Pons (tissue), 1 donor: ENCODE data around the gene RPS24.

Experiments
- DNase-seq: peaks from one replicate; pipeline ENCODE4 v3.0.0-alpha.2; 2016; ENCODE audit warnings: low spot score

Gene RPS24

GRCh38 chr10:78028438-78029268 lies 5.0 kb upstream of the RPS24 start:
- DNase-seq, result no peak

DNA sequence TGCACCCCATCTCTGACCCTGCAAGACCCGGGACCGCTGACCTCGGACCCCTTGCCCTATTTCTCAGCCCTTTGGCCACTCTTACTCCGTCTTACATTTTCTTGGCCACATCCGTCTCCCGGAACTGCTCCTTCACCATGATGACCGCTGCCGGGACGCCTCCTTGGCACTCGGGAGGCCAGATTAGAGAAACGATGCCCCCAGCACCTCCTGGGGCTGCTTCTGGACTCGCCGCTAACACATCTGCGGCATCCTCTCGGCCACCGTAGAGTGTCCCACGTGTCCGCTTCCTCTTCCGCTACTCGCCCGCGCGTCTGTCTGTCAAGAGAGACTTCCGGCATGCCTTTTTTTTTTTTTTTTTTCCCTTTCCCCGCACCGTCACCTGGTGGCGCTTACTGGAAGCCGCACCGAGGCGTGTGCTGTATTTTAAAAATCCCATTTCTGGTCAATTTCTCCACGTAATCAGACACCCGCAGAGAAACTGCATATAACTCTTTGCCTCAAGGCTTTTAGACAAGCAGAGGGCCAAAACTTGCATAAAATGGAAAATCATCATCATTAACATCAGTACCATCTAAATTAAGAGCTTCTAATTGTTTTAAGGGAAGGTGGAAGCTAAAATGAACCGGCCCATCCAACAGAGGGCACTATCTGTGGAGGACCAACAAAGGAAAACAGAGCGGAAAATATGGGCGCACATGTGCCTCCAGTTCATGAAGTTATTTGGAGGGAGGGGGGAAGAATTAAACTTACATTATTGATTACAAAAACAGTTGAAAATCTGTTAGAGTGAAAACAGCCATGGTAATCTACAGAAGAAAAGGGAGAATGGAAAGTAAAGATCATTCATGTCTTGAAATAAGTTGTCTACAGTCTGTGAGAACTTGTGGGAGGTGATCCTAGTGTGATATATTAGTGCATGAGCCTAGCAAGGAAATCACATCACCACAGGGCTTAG lies 4.1 kb upstream of the RPS24 start, which contains the start of gene POLR3A:
Gene POLR3A (minus strand): TSS at position 247 of the 958 bp plus-strand sequence. CDS start 108 bp downstream, at position 139.
- DNase-seq, result peak; percentile 84

DNA sequence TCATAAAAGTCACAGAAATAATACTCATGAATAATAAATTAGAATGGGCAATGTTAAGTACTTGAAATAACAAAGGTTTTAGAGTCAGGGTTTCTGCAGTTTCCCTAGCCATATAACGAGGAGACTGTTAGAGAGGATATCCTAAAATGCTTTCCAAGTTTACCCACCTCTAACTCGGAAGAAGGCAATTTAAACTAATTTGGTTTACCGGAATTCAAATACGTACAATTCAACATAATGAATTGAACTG lies 351 bp upstream of the RPS24 start:
- no peak for DNase-seq

DNA sequence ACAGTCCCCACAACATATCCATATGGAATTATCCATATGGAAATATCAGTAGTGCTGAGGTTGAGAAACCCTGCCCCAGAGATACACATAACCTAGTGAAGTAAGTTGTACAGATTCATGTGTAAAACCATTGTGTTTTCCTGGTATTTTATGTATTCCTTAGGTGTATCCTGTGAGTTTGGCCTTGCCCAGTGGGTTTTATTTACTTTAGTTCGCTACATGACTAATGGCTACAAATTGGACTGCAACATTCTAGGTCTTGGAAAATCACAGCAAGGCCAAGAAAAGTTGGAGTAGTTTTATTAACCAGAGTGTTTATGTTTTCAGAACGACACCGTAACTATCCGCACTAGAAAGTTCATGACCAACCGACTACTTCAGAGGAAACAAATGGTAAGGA lies 1.4 kb downstream of the RPS24 start:
- DNase-seq, result no peak

DNA sequence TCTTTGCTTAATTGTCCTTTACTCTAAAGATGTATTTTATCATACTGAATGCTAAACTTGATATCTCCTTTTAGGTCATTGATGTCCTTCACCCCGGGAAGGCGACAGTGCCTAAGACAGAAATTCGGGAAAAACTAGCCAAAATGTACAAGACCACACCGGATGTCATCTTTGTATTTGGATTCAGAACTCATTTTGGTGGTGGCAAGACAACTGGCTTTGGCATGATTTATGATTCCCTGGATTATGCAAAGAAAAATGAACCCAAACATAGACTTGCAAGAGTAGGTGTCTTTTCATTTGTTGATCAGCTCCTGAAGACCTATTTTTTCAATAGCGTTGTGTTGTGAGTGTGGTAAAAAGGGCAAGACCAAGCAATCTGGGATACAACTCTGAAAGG lies 1.8 kb downstream of the RPS24 start:
- DNase-seq, result no peak

- no peak for DNase-seq
Measured at GRCh38 chr10:78035933-78036583, 2.4 kb downstream of the RPS24 start.

- DNase-seq, result no peak
Measured at GRCh38 chr10:78038105-78038504, 4.4 kb downstream of the RPS24 start.

DNA sequence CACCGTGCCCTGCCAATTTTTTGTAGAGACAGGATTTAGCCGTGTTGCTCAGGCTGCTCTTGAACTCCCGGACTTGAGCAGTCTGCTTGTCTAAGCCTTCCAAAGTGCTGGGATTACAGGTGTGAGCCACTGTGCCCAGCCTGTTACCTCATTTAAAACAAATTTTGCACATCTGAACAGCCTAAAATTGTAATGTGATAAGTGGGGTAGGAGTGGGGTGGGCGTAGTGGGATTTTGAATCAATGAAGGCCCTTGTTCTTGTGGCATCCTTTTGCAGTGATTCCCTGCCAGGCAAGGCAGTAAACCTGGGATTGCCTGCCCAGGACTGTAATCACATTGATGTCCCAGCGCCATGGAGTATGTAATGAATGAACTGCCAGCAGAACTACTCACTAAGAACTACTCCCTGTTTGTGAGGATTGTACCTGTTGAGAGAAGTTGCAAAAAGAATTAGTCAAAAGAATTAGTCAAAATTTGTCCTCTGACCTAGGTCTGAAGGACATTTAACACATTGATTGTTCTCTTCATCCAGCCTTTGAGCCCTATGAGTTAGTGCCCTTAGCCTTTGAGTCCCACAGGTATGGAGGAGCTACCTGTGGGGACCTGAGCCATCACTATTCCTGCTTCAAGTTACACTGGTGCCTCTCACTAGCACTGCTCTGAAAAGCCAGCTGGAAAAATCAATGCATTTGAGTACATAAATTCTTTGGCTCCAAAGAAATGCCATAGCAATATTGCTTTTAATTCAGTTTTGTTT lies 5.3 kb downstream of the RPS24 start:
- no peak for DNase-seq

DNA sequence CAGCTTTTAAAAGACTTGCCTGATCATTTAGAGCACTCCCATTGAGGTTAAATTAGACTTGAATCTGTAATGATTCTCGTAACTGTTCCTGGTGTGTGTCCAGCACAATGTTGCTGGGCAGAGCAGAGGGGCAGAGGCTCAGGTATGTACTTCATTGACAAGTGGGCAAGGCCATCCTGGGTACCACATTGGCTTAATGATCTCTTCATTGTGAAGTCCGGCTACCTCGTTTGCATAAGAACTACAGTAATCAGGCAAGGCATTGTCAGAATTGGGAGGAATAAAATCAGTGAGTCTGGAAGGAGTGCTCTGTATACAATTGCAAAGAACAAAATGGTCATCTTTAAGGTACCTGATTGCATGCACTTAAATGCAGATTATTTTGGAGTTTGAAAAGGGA lies 6.1 kb downstream of the RPS24 start:
- DNase-seq, result no peak

DNA sequence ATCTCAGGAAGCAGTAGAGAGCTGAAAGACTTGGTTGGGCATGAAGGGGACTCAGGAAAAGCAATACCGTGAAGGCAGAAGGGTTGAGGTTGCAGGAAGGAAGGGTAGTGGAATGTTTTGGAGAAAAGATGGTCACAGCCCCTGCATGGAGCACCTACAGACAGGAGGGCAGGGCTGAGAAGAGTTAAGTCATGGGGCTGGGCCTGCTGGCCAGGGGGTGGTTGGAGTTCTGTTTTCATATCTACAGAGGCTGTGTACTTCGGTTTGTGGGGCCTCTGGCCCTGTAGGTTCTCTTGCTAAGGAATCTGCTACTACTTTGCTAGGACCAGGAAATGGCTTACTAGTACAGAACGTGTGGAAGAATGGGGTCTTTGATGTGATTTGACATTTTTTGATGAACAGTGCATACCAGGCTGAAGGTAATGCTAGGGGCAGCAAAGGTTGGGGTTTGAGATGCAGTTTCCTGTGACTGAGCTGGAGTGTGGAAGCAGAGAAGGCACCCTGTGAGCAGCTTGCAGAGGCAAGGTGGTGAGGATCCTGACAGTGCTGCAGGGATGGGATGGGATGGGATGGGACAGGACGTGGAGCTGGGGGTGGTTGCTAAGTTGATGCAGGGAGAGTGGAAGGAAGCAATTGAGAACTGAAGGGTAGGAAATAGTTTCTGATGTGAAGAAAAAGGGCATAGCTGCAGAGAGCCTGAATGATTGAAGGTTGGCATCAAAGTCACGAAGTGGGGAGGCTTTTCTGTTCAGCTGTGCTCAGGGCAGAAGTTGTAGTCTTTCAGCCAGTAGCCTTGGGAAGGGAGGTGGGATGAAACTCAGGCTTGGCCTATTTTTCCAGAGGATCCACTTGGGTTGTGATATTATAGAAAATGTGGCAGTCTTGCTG lies 7.8 kb downstream of the RPS24 start:
- DNase-seq, result no peak

GRCh38 chr10:78042058-78042751 lies 8.5 kb downstream of the RPS24 start:
- no peak for DNase-seq

DNA sequence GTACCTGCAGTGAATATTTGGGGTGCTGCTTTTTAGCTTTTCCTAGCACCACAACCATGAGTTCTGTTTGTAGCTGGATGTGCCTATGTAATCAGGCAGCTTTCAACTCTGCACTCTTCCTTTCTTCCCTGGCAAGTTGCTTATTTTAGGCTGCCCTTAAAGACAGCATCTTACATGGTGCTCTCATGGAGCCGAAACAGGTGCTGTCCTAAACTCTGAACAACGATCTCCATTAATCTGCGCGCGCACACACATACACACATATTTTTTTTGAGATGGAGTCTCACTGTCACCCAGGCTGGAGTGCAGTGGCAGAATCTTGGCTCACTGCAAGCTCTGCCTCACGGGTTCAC lies 9.1 kb downstream of the RPS24 start:
- DNase-seq, result no peak

DNA sequence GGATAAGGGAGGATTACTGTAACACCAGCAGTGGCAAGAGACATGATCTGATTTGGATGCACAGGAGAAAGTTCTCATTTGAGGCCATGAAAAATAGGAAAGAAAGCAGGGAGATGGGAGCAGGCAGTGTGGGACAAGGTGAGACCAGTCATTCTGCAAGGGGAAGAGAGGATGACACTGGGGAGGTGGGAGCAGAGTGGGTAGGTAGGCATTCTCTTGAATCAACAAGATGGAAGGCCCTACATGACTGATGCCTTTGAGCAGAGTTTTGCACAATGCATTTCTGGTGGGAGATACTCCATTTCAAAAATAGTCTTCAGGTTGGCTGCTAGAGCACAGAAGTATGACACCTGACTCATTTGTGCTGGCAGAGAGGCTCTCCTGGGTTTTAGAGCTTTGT lies 10.5 kb downstream of the RPS24 start:
- DNase-seq, result no peak

GRCh38 chr10:78044699-78045098 lies 11.0 kb downstream of the RPS24 start:
- DNase-seq, result no peak

GRCh38 chr10:78045237-78045636 lies 11.6 kb downstream of the RPS24 start:
- peak; percentile 70 for DNase-seq

GRCh38 chr10:78045856-78046255 lies 12.2 kb downstream of the RPS24 start:
- DNase-seq, result no peak

- DNase-seq, result no peak
Measured at GRCh38 chr10:78046711-78047269, 13.1 kb downstream of the RPS24 start.

GRCh38 chr10:78047314-78047891 lies 13.7 kb downstream of the RPS24 start:
- peak; percentile 94 for DNase-seq

- no peak for DNase-seq
Measured at GRCh38 chr10:78049851-78050250, 16.2 kb downstream of the RPS24 start.
